Measurements from ENCODE around the gene LANCL1.
A peak's percentile ranks its signal among the peaks of the same experiment; 100 is the strongest.
"Not testable (repeated sequence)": the region's sequence is repeated elsewhere in the genome, so short reads cannot be mapped to it uniquely, and the experiment has no call there.

Gene LANCL1

GRCh38 chr2:210459407-210459806, 17.2 kb downstream of the LANCL1 start:
- no peak overlapping the region for H3K4me3 ChIP-seq (ENCODE audit: low read depth, low read length)
- TF ChIP-seq CTCF (IDR thresholded peaks at IDR 0.05; ENCODE audit: low read depth, low read length): no peak

- H3K4me3 ChIP-seq (ENCODE audit: low read depth, low read length): no peak overlapping the region
- no peak for TF ChIP-seq CTCF (IDR thresholded peaks at IDR 0.05; ENCODE audit: low read depth, low read length)
Observed at GRCh38 chr2:210458395-210458794, 18.2 kb downstream of the LANCL1 start.

GRCh38 chr2:210456571-210456970, 20.0 kb downstream of the LANCL1 start:
- no peak for TF ChIP-seq CTCF (IDR thresholded peaks at IDR 0.05; ENCODE audit: low read depth, low read length)
- H3K4me3 ChIP-seq (ENCODE audit: low read depth, low read length): no peak overlapping the region

GRCh38 chr2:210454336-210454735, 22.2 kb downstream of the LANCL1 start:
- no peak for TF ChIP-seq CTCF (IDR thresholded peaks at IDR 0.05; ENCODE audit: low read depth, low read length)
- no peak overlapping the region for H3K4me3 ChIP-seq (ENCODE audit: low read depth, low read length)

- H3K4me3 ChIP-seq (ENCODE audit: low read depth, low read length): no peak overlapping the region
- no peak for TF ChIP-seq CTCF (IDR thresholded peaks at IDR 0.05; ENCODE audit: low read depth, low read length)
Observed at GRCh38 chr2:210452194-210452593, 24.4 kb downstream of the LANCL1 start.

- H3K4me3 ChIP-seq (ENCODE audit: low read depth, low read length): not testable (repeated sequence)
Observed at GRCh38 chr2:210450942-210451341, 25.6 kb downstream of the LANCL1 start.

- TF ChIP-seq CTCF (IDR thresholded peaks at IDR 0.05; ENCODE audit: low read depth, low read length): no peak
- no peak overlapping the region for H3K4me3 ChIP-seq (ENCODE audit: low read depth, low read length)
Observed at GRCh38 chr2:210445732-210446131, 30.8 kb downstream of the LANCL1 start.

- H3K4me3 ChIP-seq (ENCODE audit: low read depth, low read length): no peak overlapping the region
- peak; percentile 16; the same call in 1 of the 2 replicates for TF ChIP-seq CTCF (IDR thresholded peaks at IDR 0.05; ENCODE audit: low read depth, low read length)
Observed at GRCh38 chr2:210445116-210445707, 31.3 kb downstream of the LANCL1 start.
